Thoracic aorta (tissue), 2 donors: ENCODE results near the gene IL12RB1. TPM values are rescaled to one million over a fixed set of nuclear protein-coding genes. Genes with fewer than 3 reads are reported as not detected.

ENCODE experiments used
- ATAC-seq: fragments of 150-250 bp; one replicate; pipeline ENCODE4 v1.8.0; 2017; ENCODE audit warnings: low read depth; ENCODE audit not compliant: insufficient number of reproducible peaks, low FRiP score
- DNase-seq: peaks from one replicate; pipeline ENCODE4 v3.0.0-alpha.2; 2020; ENCODE audit warnings: low spot score
- H3K27ac ChIP-seq, 2 donors: fragments of 200-600 bp; sonication (generic); 1 replicate in 1 of 2; 2 replicates in 1 of 2; pipeline ENCODE4 v1.5.1; 2016; ENCODE audit warnings: mild to moderate bottlenecking in 2 of 2, moderate library complexity in 2 of 2
- H3K27me3 ChIP-seq: fragments of 200-600 bp; sonication (generic); replicated peaks from 2 replicates; pipeline ENCODE4 v1.6.0; 2016; ENCODE audit warnings: mild to moderate bottlenecking; ENCODE audit not compliant: insufficient read depth
- H3K36me3 ChIP-seq: fragments of 200-600 bp; sonication (generic); one replicate; pipeline ENCODE4 v1.5.1; 2016
- H3K4me1 ChIP-seq, 2 donors: fragments of 200-600 bp; sonication (generic); 1 replicate in 1 of 2; 2 replicates in 1 of 2; pipeline versions ENCODE4 v1.5.1 to v1.6.0; 2016; ENCODE audit warnings: low read depth in 2 of 2, mild to moderate bottlenecking in 1 of 2; ENCODE audit not compliant: control insufficient read depth in 1 of 2
- H3K4me3 ChIP-seq: fragments of 200-600 bp; sonication (generic); 2 replicates; pipeline ENCODE4 v1.5.1; 2016; ENCODE audit warnings: mild to moderate bottlenecking
- H3K9me3 ChIP-seq: fragments of 200-600 bp; sonication (generic); 2 replicates; pipeline ENCODE4 v1.5.1; 2016
- CTCF ChIP-seq: fragments of 200-600 bp; sonication (generic); IDR thresholded peaks from one replicate; pipeline ENCODE4 v1.5.1; 2019; ENCODE audit warnings: antibody characterized with exemption
- total RNA-seq, 2 donors: library from RNA; depleted of rRNA; stranded (reverse); fragments of >200 nt; gene quantifications; one replicate each; pipeline versions ENCODE4 v1.1.0 to v1.2.3, GENCODE V29; 2016

IL12RB1 gene
- total RNA-seq, 2 donors from 2014 or later: 1.6 to 5.4 TPM

- DNase-seq (peak; percentile 77), ATAC-seq (peak; percentile 19)
- Histone ChIP-seq H3K4me1 (peaks cover 72 to 89% of the 10 kb centered on the region in 2 donors), H3K36me3 (peaks cover 4% of the 10 kb centered on the region), H3K4me3 (peak overlapping the region; percentile 51), H3K27me3 (no peaks in the 10 kb centered on the region), H3K9me3 (no peaks in the 10 kb centered on the region), H3K27ac (peak overlapping the region; percentile 93 to 98)
- peak; percentile 44 for TF ChIP-seq CTCF
These were observed 66.3 kb downstream of the IL12RB1 start for GRCh38 chr19:18020212-18021085.

- H3K9me3 ChIP-seq: no peaks in the 10 kb centered on the region
- ATAC-seq (no peak), DNase-seq (no peak)
- H3K27ac ChIP-seq: peak overlapping the region; percentile 66 to 98
- H3K27me3 ChIP-seq: no peaks in the 10 kb centered on the region
- no peak overlapping the region for H3K4me3 ChIP-seq
- peaks cover 24% of the 10 kb centered on the region for H3K36me3 ChIP-seq
- no peak for TF ChIP-seq CTCF
- H3K4me1 ChIP-seq: peaks cover 68 to 87% of the 10 kb centered on the region in 2 donors
These were observed 69.3 kb downstream of the IL12RB1 start for GRCh38 chr19:18017275-18018083.

GRCh38 chr19:18016209-18016910 is 70.4 kb downstream of the IL12RB1 start:
- H3K27me3 ChIP-seq: no peaks in the 10 kb centered on the region
- no peak overlapping the region for H3K4me3 ChIP-seq
- H3K4me1 ChIP-seq: peaks cover 58 to 76% of the 10 kb centered on the region in 2 donors
- DNase-seq: no peak
- no peak for ATAC-seq
- no peak for TF ChIP-seq CTCF
- H3K36me3 ChIP-seq: peaks cover 34% of the 10 kb centered on the region
- H3K9me3 ChIP-seq: no peaks in the 10 kb centered on the region
- H3K27ac ChIP-seq: peak overlapping the region; percentile 66 to 98

GRCh38 chr19:18014197-18014596 is 72.5 kb downstream of the IL12RB1 start:
- Histone ChIP-seq H3K36me3 (peaks cover 55% of the 10 kb centered on the region), H3K27ac (peak overlapping the region; percentile 55), H3K4me1 (peaks cover 47 to 68% of the 10 kb centered on the region in 2 donors), H3K27me3 (no peaks in the 10 kb centered on the region), H3K9me3 (no peaks in the 10 kb centered on the region), H3K4me3 (no peak overlapping the region)
- DNase-seq: no peak
- TF ChIP-seq CTCF: no peak
- ATAC-seq: no peak
